Subcutaneous abdominal adipose tissue (tissue), 5 donors: Measurements from ENCODE around the gene PALD1.

Source experiments
- H3K27ac ChIP-seq: one replicate; pipeline ENCODE4 v1.7.0; 2013; ENCODE audit warnings: low read depth, mild to moderate bottlenecking, inconsistent platforms, low read length, moderate library complexity
- H3K27me3 ChIP-seq, 5 donors: one replicate each; pipeline ENCODE4 v1.7.0; 2013; ENCODE audit warnings: low read length in 5 of 5, inconsistent platforms in 1 of 5; ENCODE audit not compliant: control insufficient read depth in 5 of 5, insufficient read depth in 4 of 5
- H3K36me3 ChIP-seq, 5 donors: one replicate each; pipeline ENCODE4 v1.7.0; 2013; ENCODE audit warnings: low read length in 5 of 5; ENCODE audit not compliant: control insufficient read depth in 5 of 5, insufficient read depth in 5 of 5
- H3K4me1 ChIP-seq, 5 donors: one replicate each; pipeline ENCODE4 v1.7.0; 2013; ENCODE audit warnings: low read length in 5 of 5, mild to moderate bottlenecking in 3 of 5, moderate library complexity in 1 of 5; ENCODE audit not compliant: control insufficient read depth in 5 of 5, insufficient read depth in 5 of 5
- H3K4me3 ChIP-seq, 5 donors: one replicate each; pipeline ENCODE4 v1.7.0; 2013; ENCODE audit warnings: low read length in 5 of 5, low read depth in 1 of 5
- H3K9ac ChIP-seq, 5 donors: one replicate each; pipeline ENCODE4 v1.7.0; 2013; ENCODE audit warnings: low read length in 5 of 5, mild to moderate bottlenecking in 4 of 5, moderate library complexity in 3 of 5
- H3K9me3 ChIP-seq, 5 donors: one replicate each; pipeline ENCODE4 v1.7.0; 2013; ENCODE audit warnings: low read length in 5 of 5; ENCODE audit not compliant: control insufficient read depth in 5 of 5
- donor health status: healthy.
- donor health status: healthy.
- donor health status: healthy.
- donor health status: healthy.
- donor health status: healthy.

PALD1 gene

DNA sequence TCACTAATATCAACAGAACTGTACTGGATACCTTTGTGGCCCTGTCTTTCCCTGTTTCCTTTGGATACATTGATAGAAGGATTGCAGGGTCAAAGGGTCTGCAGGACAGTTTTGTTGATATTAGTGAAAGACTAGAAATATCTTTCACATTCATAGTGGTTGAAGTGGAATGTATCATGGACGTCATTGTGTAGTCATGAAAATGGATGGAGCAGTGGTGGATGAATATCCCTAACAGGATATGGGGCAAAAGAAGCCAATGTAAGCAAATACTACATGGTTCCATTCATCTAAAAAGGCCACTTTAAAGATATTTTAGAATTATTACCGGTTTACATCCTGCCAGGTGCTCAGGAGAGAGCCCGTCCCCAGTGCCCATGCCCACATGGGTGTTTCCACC is 23.8 kb downstream of the PALD1 start:
- Histone ChIP-seq H3K27me3 (no peaks in the 10 kb centered on the region), H3K36me3 (no peaks in the 10 kb centered on the region), H3K9ac (no peak overlapping the region)

GRCh38 chr10:70503776-70504175 is 25.2 kb downstream of the PALD1 start:
- Histone ChIP-seq H3K27ac (no peak overlapping the region), H3K9ac (no peak overlapping the region), H3K27me3 (no peaks in the 10 kb centered on the region), H3K9me3 (no peaks in the 10 kb centered on the region), H3K4me3 (no peak overlapping the region), H3K36me3 (no peaks in the 10 kb centered on the region), H3K4me1 (peaks cover 4 to 75% (median 39%) of the 10 kb centered on the region in 5 donors)

More for the DNA sequence above, 23.8 kb downstream of the PALD1 start:
- peaks cover 0 to 64% (median 29%) of the 10 kb centered on the region in 5 donors for H3K4me1 ChIP-seq
- no peak overlapping the region for H3K4me3 ChIP-seq
- H3K27ac ChIP-seq, result no peak overlapping the region
- no peaks in the 10 kb centered on the region for H3K9me3 ChIP-seq

DNA sequence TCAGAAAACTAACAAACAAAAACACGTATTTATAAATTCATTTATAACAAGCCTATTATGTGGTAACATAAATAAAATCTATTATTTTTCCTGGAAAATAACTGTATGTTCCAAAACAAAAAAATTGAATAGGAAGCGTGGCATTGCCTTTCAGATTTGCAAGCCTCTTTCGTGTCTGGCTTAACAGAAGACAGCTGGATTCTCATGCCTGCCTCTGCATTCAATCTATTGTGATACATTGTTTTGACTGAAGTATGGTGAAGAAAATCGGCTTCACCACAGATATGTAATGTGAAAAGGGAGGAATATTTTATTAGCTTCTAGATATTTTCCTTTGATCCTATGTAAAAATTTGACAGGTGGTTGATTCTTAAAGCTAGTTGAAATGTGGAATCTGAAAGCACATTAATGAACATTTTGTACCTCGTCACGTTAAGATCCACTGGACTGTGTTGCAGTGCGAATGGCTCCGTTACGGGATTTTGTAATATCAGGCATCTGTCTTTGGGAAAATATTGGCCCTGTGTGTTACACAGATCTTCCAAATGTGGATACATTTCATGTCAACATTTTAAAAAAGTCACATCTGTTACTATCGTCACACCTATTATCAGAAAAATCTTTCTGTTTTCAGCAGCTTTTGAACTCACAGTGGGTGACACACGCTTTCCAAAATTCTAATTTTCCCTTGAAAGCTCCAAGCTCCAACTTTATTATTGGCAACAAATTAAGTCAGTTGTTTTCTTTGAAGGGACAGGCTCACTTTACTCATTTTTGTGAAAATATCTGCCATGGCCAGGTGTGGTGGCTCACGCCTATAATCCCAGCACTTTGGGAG is 26.2 kb downstream of the PALD1 start:
- Histone ChIP-seq H3K9me3 (no peaks in the 10 kb centered on the region), H3K27me3 (no peaks in the 10 kb centered on the region), H3K9ac (no peak overlapping the region), H3K27ac (no peak overlapping the region), H3K4me3 (no peak overlapping the region), H3K4me1 (peaks cover 8 to 75% (median 39%) of the 10 kb centered on the region in 5 donors), H3K36me3 (no peaks in the 10 kb centered on the region)

GRCh38 chr10:70505908-70506307 is 27.3 kb downstream of the PALD1 start:
- Histone ChIP-seq H3K36me3 (no peaks in the 10 kb centered on the region), H3K4me3 (no peak overlapping the region), H3K27ac (no peak overlapping the region), H3K9me3 (no peaks in the 10 kb centered on the region), H3K9ac (no peak overlapping the region), H3K4me1 (peaks cover 12 to 75% (median 40%) of the 10 kb centered on the region in 5 donors), H3K27me3 (no peaks in the 10 kb centered on the region)

- H3K4me1 ChIP-seq, result peaks cover 16 to 74% (median 49%) of the 10 kb centered on the region in 5 donors
- H3K9ac ChIP-seq, result no peak overlapping the region
- no peak overlapping the region for H3K27ac ChIP-seq
- no peaks in the 10 kb centered on the region for H3K36me3 ChIP-seq
- H3K27me3 ChIP-seq, result no peaks in the 10 kb centered on the region
- no peaks in the 10 kb centered on the region for H3K9me3 ChIP-seq
- H3K4me3 ChIP-seq, result no peak overlapping the region
Measured at GRCh38 chr10:70507966-70508365, 29.4 kb downstream of the PALD1 start.

GRCh38 chr10:70508912-70509756 is 30.6 kb downstream of the PALD1 start:
- no peaks in the 10 kb centered on the region for H3K9me3 ChIP-seq
- H3K4me1 ChIP-seq, result peaks cover 16 to 73% (median 53%) of the 10 kb centered on the region in 5 donors
- H3K27me3 ChIP-seq, result no peaks in the 10 kb centered on the region
- H3K27ac ChIP-seq, result no peak overlapping the region
- peak overlapping the region in 2 of 5 donors; percentile 14 to 31 for H3K4me3 ChIP-seq
- H3K36me3 ChIP-seq, result no peaks in the 10 kb centered on the region
- no peak overlapping the region for H3K9ac ChIP-seq

GRCh38 chr10:70509757-70510147 is 31.2 kb downstream of the PALD1 start:
- H3K36me3 ChIP-seq, result no peaks in the 10 kb centered on the region
- H3K9ac ChIP-seq, result no peak overlapping the region
- H3K4me3 ChIP-seq, result no peak overlapping the region
- H3K27ac ChIP-seq, result no peak overlapping the region
- H3K9me3 ChIP-seq, result no peaks in the 10 kb centered on the region
- peaks cover 17 to 76% (median 59%) of the 10 kb centered on the region in 5 donors for H3K4me1 ChIP-seq
- no peaks in the 10 kb centered on the region for H3K27me3 ChIP-seq

GRCh38 chr10:70510453-70510852 is 31.9 kb downstream of the PALD1 start:
- Histone ChIP-seq H3K27me3 (no peaks in the 10 kb centered on the region), H3K4me3 (no peak overlapping the region), H3K27ac (no peak overlapping the region), H3K9ac (peak overlapping the region in 1 of 5 donors; percentile 18), H3K4me1 (peaks cover 18 to 82% (median 66%) of the 10 kb centered on the region in 5 donors), H3K36me3 (no peaks in the 10 kb centered on the region), H3K9me3 (no peaks in the 10 kb centered on the region)

- Histone ChIP-seq H3K4me3 (no peak overlapping the region), H3K9me3 (no peaks in the 10 kb centered on the region), H3K36me3 (no peaks in the 10 kb centered on the region), H3K9ac (peak overlapping the region in 1 of 5 donors; percentile 18), H3K27me3 (no peaks in the 10 kb centered on the region), H3K27ac (no peak overlapping the region), H3K4me1 (peaks cover 18 to 85% (median 68%) of the 10 kb centered on the region in 5 donors)
Measured at GRCh38 chr10:70510904-70511303, 32.3 kb downstream of the PALD1 start.

DNA sequence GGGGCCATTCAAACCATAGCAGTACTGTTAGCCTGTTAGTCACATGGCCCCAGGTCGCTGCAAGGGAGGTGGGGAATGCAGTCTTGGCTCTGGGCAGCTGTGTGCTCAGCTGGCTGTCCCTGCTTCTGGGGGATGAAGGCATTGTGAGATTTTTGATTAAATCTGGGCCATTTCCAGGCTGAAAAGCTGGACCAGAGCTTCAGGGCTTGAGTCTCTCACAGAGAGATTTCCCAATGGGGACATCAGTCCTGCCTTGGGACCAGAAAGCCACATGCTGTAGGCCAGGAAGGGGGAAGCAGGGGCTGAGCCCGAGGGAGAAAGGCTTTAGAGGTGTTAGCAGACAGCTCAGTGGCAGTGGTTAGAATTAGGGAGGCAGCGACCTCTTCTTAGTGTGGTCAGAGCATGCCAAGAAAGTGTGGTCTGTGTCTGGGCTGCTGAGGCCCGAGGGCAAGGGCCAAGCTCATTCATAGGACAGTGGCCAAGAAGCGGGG is 33.6 kb downstream of the PALD1 start:
- Histone ChIP-seq H3K27me3 (no peaks in the 10 kb centered on the region), H3K9ac (peak overlapping the region in 4 of 5 donors; percentile 10 to 42 (median 28)), H3K4me1 (peaks cover 18 to 76% (median 68%) of the 10 kb centered on the region in 5 donors), H3K27ac (no peak overlapping the region), H3K9me3 (no peaks in the 10 kb centered on the region), H3K4me3 (no peak overlapping the region), H3K36me3 (no peaks in the 10 kb centered on the region)
